ENCODE measurements around the gene ADARB2.

GRCh38 chr10:1688531-1688930 lies 48.8 kb downstream of the ADARB2 start:
- TF ChIP-seq CTCF (IDR thresholded peaks at IDR 0.05) (no peak), POLR2A (IDR thresholded peaks at IDR 0.05) (no peak)
